Measurements from ENCODE around the gene POLG2. TPM values are rescaled to one million over a fixed set of nuclear protein-coding genes. Genes with fewer than 3 reads are reported as not detected.

Gene POLG2
- total and polyA plus RNA-seq, 9 of the 15 experiments (the other 6 are each of a cell fraction or from before 2014, with no cell fraction given) = 13.4 to 44.8 (median 37.0) TPM

DNA sequence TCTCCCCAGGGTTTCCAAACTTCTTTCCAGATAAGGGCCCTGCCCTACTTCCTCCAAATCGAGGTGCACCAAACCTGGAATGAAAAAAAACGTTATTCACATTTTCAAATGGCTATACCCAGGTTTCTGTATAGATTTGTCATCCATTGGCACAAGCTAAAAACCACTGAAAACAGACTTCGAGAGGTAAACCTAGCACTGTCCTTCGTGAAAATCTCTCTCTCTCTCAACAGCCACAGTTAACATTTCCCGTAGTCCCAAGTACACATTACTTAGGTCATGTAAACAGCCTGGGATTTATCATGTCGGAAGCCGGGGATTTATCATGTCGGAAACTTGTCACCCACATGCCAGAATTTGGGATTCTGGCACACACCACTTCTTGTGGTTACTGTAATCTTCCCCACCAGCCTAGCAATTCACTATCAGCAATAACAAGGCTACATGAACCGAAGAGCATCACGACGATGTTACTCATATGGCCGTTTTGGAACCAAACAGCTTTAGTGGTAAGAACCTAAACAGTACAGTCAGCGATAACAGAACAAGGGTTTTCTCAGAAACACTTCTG lies 8.0 kb upstream of the POLG2 start (continued):
- TF ChIP-seq, protein P1, sequence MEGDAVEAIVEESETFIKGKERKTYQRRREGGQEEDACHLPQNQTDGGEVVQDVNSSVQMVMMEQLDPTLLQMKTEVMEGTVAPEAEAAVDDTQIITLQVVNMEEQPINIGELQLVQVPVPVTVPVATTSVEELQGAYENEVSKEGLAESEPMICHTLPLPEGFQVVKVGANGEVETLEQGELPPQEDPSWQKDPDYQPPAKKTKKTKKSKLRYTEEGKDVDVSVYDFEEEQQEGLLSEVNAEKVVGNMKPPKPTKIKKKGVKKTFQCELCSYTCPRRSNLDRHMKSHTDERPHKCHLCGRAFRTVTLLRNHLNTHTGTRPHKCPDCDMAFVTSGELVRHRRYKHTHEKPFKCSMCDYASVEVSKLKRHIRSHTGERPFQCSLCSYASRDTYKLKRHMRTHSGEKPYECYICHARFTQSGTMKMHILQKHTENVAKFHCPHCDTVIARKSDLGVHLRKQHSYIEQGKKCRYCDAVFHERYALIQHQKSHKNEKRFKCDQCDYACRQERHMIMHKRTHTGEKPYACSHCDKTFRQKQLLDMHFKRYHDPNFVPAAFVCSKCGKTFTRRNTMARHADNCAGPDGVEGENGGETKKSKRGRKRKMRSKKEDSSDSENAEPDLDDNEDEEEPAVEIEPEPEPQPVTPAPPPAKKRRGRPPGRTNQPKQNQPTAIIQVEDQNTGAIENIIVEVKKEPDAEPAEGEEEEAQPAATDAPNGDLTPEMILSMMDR (IDR thresholded peaks at IDR 0.05 in 2 of 3, conservative IDR thresholded peaks at IDR 0.05 in 1 of 3; ENCODE audit: insufficient read depth in 2 of 3, low read depth in 1 of 3, low read length in 3 of 3) = no peak
- TF ChIP-seq GABPB2 (CRISPR knock-in tag; conservative IDR thresholded peaks at IDR 0.05) (no peak), ZNF583 (CRISPR knock-in tag; IDR thresholded peaks at IDR 0.05) (no peak), KAT7 (CRISPR knock-in tag; IDR thresholded peaks at IDR 0.05; ENCODE audit: borderline replicate concordance) (no peak), ZNF174 (CRISPR knock-in tag; IDR thresholded peaks at IDR 0.05) (no peak), GATA2 (CRISPR knock-in tag; IDR thresholded peaks at IDR 0.05) (peak; percentile 61; the same call in 1 of the 2 replicates)
- TF ChIP-seq, protein P2, sequence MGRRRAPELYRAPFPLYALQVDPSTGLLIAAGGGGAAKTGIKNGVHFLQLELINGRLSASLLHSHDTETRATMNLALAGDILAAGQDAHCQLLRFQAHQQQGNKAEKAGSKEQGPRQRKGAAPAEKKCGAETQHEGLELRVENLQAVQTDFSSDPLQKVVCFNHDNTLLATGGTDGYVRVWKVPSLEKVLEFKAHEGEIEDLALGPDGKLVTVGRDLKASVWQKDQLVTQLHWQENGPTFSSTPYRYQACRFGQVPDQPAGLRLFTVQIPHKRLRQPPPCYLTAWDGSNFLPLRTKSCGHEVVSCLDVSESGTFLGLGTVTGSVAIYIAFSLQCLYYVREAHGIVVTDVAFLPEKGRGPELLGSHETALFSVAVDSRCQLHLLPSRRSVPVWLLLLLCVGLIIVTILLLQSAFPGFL (CRISPR knock-in tag; IDR thresholded peaks at IDR 0.05) = no peak
- TF ChIP-seq, protein P3, sequence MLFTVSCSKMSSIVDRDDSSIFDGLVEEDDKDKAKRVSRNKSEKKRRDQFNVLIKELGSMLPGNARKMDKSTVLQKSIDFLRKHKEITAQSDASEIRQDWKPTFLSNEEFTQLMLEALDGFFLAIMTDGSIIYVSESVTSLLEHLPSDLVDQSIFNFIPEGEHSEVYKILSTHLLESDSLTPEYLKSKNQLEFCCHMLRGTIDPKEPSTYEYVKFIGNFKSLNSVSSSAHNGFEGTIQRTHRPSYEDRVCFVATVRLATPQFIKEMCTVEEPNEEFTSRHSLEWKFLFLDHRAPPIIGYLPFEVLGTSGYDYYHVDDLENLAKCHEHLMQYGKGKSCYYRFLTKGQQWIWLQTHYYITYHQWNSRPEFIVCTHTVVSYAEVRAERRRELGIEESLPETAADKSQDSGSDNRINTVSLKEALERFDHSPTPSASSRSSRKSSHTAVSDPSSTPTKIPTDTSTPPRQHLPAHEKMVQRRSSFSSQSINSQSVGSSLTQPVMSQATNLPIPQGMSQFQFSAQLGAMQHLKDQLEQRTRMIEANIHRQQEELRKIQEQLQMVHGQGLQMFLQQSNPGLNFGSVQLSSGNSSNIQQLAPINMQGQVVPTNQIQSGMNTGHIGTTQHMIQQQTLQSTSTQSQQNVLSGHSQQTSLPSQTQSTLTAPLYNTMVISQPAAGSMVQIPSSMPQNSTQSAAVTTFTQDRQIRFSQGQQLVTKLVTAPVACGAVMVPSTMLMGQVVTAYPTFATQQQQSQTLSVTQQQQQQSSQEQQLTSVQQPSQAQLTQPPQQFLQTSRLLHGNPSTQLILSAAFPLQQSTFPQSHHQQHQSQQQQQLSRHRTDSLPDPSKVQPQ (CRISPR knock-in tag; IDR thresholded peaks at IDR 0.05; ENCODE audit: borderline replicate concordance) = no peak
- TF ChIP-seq, protein P4, sequence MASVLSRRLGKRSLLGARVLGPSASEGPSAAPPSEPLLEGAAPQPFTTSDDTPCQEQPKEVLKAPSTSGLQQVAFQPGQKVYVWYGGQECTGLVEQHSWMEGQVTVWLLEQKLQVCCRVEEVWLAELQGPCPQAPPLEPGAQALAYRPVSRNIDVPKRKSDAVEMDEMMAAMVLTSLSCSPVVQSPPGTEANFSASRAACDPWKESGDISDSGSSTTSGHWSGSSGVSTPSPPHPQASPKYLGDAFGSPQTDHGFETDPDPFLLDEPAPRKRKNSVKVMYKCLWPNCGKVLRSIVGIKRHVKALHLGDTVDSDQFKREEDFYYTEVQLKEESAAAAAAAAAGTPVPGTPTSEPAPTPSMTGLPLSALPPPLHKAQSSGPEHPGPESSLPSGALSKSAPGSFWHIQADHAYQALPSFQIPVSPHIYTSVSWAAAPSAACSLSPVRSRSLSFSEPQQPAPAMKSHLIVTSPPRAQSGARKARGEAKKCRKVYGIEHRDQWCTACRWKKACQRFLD (CRISPR knock-in tag; IDR thresholded peaks at IDR 0.05) = no peak
